Progenitor cell of endocrine pancreas (in vitro differentiated cells): ENCODE results near the gene NRXN3. TPM values are rescaled to one million over a fixed set of nuclear protein-coding genes. Genes with fewer than 3 reads are reported as not detected.

Experiments used
- DNase-seq: peaks from one replicate; pipeline ENCODE4 v3.0.0; 2021; ENCODE audit warnings: low spot score; ENCODE audit not compliant: unreplicated experiment
- H3K27ac Mint-ChIP-seq: 2 replicates; pipeline ENCODE4 v1.8.0; 2021; ENCODE audit warnings: mild to moderate bottlenecking, moderate library complexity, mixed read lengths
- H3K27me3 Mint-ChIP-seq: 2 replicates; pipeline ENCODE4 v1.8.0; 2021; ENCODE audit warnings: mixed read lengths
- H3K36me3 Mint-ChIP-seq: 2 replicates; pipeline ENCODE4 v1.8.0; 2022; ENCODE audit warnings: mixed read lengths; ENCODE audit not compliant: insufficient read depth
- H3K4me1 Mint-ChIP-seq: 2 replicates; pipeline ENCODE4 v1.8.0; 2021; ENCODE audit warnings: low read depth, mixed read lengths
- H3K4me3 Mint-ChIP-seq: 2 replicates; pipeline ENCODE4 v1.8.0; 2021; ENCODE audit warnings: low read depth, mild to moderate bottlenecking, moderate library complexity, mixed read lengths
- H3K9me3 Mint-ChIP-seq: 2 replicates; pipeline ENCODE4 v1.8.0; 2021; ENCODE audit warnings: low read depth, mixed read lengths
- total RNA-seq: library from RNA; stranded (reverse); gene quantifications from 2 replicates; pipeline ENCODE4 v1.2.1, GENCODE V29; 2021
- TF ChIP-seq, protein P1 (sequence below): fragments of 200-600 bp; sonication (generic); IDR thresholded peaks from one replicate; pipeline ENCODE4 v1.5.0; 2021; ENCODE audit warnings: antibody characterized with exemption, mild to moderate bottlenecking; ENCODE audit not compliant: unreplicated experiment

Gene NRXN3
- total RNA-seq, 1 donor from 2014 or later, result 22.1 TPM

DNA sequence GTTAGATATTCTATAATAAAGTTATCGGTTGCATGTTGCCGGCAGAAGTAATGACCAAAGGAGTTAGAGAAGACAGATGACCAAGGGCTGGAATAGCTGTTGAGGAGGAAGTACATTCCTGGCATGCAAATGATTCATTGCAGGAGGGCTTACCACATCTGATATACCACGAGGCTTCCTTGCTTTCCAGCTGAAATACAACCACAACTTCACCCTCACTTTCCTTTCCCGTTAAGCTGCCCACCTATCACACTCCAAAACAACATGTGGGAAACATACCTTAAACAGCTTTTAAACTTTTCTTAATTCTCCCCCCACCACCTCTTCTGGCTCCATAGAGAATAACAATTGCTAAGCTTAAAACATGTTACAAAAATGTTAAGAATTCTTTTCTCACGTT, 594.1 kb downstream of the NRXN3 start:
- H3K4me3 Mint-ChIP-seq, result no peak overlapping the region
- H3K9me3 Mint-ChIP-seq, result no peaks in the 10 kb centered on the region
- H3K27me3 Mint-ChIP-seq, result peaks cover 3% of the 10 kb centered on the region
- no peaks in the 10 kb centered on the region for H3K36me3 Mint-ChIP-seq
- H3K4me1 Mint-ChIP-seq, result peaks cover 10% of the 10 kb centered on the region
- H3K27ac Mint-ChIP-seq, result no peak overlapping the region
- DNase-seq, result no peak
- TF ChIP-seq, protein P1, sequence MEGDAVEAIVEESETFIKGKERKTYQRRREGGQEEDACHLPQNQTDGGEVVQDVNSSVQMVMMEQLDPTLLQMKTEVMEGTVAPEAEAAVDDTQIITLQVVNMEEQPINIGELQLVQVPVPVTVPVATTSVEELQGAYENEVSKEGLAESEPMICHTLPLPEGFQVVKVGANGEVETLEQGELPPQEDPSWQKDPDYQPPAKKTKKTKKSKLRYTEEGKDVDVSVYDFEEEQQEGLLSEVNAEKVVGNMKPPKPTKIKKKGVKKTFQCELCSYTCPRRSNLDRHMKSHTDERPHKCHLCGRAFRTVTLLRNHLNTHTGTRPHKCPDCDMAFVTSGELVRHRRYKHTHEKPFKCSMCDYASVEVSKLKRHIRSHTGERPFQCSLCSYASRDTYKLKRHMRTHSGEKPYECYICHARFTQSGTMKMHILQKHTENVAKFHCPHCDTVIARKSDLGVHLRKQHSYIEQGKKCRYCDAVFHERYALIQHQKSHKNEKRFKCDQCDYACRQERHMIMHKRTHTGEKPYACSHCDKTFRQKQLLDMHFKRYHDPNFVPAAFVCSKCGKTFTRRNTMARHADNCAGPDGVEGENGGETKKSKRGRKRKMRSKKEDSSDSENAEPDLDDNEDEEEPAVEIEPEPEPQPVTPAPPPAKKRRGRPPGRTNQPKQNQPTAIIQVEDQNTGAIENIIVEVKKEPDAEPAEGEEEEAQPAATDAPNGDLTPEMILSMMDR, result no peak

DNA sequence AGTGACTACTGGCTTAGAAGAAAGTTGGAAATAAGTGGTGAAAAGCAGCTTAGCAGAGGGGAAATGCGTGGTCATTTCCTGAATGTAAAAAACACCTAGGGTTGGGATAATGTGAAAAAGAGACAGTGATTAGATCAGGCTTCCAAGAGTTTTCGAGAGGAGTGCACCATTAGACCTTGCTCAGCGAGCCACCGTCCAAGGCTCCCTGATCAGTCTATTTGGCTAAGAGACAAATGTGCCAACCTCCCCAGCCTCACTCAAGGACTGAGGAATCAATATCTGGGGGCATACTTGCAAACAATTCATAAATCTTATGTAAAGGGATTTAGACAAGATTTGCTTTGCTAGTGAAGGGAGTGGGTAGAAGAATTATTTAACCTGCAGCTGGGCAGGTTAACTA, 594.5 kb downstream of the NRXN3 start:
- DNase-seq, result no peak

DNA sequence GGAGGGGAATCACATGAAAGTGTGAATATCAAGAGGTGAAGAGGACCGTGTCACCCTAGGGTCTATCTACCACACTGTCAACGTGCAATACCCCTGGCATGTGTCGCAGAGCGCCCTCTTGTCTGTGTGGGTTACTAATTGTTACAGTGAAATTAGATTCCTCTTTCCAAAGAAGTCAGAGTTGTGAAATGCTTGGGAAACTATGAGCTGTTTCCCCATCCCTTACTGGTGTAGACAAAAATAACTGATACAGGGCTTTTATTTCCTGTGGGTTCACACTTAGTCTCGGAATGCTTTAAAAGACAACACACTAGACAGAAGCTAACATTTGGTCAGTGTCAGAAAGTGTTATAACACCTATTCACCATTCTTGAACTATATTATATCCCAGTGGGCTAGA, 597.3 kb downstream of the NRXN3 start:
- Mint-ChIP-seq H3K27ac (no peak overlapping the region), H3K36me3 (no peaks in the 10 kb centered on the region), H3K27me3 (peaks cover 3% of the 10 kb centered on the region), H3K9me3 (no peaks in the 10 kb centered on the region), H3K4me1 (peaks cover 5% of the 10 kb centered on the region), H3K4me3 (no peak overlapping the region)
- TF ChIP-seq, protein P1, result no peak
- DNase-seq, result no peak

More for the DNA sequence above, 594.5 kb downstream of the NRXN3 start:
- Mint-ChIP-seq H3K36me3 (no peaks in the 10 kb centered on the region), H3K27ac (no peak overlapping the region), H3K4me3 (no peak overlapping the region), H3K4me1 (peaks cover 6% of the 10 kb centered on the region), H3K9me3 (no peaks in the 10 kb centered on the region), H3K27me3 (peaks cover 3% of the 10 kb centered on the region)
- TF ChIP-seq, protein P1, result no peak

DNA sequence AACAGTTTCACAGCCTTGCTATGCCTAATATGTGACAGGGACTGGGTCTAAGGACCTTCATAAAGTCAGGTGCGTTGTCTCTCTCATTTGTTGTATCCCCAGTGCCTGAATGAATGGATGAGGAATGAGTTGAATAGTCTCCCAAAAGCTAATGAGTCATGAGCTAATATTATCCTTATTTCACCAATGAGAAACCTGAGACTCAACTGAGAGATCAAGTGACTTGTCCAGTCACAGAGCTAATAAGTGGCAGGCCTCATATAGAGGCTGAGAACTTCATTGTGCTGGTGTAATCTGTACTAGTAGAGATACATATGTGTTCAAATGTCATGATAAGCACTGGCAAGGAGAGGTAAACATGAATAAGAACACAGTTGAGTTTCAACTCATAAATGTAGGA, 612.4 kb downstream of the NRXN3 start:
- no peak overlapping the region for H3K27ac Mint-ChIP-seq
- no peak for DNase-seq
- H3K36me3 Mint-ChIP-seq, result no peaks in the 10 kb centered on the region
- H3K4me3 Mint-ChIP-seq, result no peak overlapping the region
- peaks cover 3% of the 10 kb centered on the region for H3K9me3 Mint-ChIP-seq
- TF ChIP-seq, protein P1, result no peak
- H3K27me3 Mint-ChIP-seq, result no peaks in the 10 kb centered on the region
- no peaks in the 10 kb centered on the region for H3K4me1 Mint-ChIP-seq

DNA sequence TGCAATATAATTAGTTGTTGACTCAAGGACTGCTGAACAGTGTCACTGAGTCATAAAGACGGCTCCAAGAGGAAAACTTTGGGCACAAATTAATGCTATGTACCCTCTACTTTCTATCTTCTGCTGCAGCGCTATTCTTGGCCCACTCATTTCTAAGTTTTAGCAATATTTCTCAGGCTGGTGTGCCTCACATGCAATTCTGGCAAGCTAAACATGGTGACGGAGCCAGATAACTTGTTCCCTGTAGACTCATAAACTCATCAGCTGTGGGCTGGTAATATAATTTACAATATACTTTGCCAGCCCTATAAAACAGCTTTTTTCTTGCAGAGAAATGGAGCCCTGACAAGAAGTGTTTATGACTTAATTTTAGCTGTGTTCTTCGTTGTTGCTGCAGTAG, 615.1 kb downstream of the NRXN3 start:
- TF ChIP-seq, protein P1, result no peak
- Mint-ChIP-seq H3K4me3 (no peak overlapping the region), H3K36me3 (no peaks in the 10 kb centered on the region), H3K27ac (no peak overlapping the region), H3K9me3 (peaks cover 3% of the 10 kb centered on the region), H3K27me3 (peaks cover under 1% of the 10 kb centered on the region), H3K4me1 (no peaks in the 10 kb centered on the region)
- DNase-seq, result no peak
